SHP77 (cell line): Measurements from ENCODE around the gene PMM1.
"Not testable (repeated sequence)": the region's sequence is repeated elsewhere in the genome, so short reads cannot be mapped to it uniquely, and the experiment has no call there.

ENCODE experiments used
- DNase-seq, 2 experiments: peaks; one replicate each; lab custom pipeline; 2025; lab: John Stamatoyannopoulos, UW

The PMM1 gene

GRCh38 chr22:41563051-41563711 lies 26.5 kb downstream of the PMM1 start:
- DNase-seq: no peak

DNA sequence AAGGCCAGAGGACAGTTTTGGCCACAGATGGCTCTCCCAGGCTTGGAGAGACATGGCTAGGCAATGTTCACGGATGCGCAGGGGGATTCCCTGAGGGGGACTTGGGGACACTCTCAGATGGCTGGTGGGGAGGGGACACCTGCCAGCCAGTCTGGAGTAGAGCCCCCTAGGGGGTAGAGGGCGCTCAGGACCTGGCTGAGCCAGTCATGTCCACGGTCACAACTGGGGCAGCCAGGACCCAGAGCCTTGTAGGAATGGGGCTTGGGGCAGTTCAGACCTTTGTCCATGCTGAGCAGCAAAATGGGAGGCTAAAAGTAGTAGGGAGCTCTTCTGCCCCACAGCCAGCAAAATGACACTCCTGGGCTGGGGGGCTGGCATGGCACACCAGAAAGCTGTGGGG lies 27.2 kb downstream of the PMM1 start:
- DNase-seq: no peak

- no peak for DNase-seq
These were observed 27.9 kb downstream of the PMM1 start for GRCh38 chr22:41561788-41562187.

DNA sequence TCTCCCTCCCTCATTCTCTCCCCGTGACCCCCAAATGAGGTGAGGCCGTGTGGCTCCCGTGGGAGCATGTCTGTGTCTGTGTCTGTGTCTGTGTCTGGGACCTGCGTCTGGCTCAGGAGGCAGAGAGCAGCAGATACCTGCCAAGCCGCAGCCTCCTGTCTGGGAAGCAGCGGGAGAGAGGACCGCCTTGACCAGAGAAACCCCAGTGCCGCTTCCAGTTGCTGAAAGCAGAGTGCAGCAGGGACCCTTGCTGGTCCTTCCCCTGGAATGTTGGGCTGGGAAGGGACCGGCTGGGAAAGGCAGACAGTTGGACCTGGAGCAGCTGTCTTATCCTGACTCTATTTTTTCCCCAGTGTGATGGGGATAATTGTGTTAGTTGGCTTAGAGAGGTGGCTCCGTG lies 28.3 kb downstream of the PMM1 start:
- no peak for DNase-seq

DNA sequence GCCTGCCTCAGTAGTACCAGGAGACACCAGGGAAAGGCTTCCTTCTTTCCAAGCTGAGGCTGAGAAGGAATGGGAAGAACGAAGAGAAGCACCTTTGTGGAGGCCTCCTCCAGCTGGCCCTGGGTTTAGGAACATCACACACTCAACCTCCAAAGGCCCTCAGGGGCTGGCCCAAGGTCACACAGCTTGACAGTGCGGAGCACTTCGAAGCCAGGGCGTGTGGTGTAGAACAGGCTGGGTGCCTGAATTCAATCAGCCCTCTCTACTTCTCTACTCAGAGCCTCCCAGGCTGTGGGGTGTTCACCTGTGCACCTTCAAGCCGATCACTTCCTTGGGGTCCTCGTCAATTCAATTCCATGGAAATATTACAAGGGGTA lies 29.6 kb downstream of the PMM1 start:
- no peak for DNase-seq

DNA sequence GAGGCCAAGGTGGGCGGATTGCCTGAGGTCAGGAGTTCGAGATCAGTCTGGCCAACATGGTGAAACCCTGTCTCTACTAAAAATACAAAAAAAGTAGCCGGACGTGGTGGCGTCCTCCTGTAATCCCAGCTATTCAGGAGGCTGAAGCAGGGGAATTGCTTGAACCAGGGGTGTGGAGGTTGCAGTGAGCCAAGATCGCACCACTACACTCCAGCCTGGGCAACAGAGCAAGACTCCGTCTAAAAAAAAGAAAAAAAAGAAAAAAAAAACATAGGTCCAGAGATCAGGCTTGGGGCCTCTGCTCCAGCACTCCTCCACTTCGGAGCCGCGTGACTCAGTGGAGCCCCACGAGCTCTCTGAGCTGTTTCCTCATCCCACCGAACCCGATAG lies 31.4 kb downstream of the PMM1 start:
- DNase-seq: not testable (repeated sequence)

- DNase-seq: peak; percentile 45 to 50
These were observed 32.0 kb downstream of the PMM1 start for GRCh38 chr22:41557401-41558240.

- DNase-seq: no peak
These were observed 33.1 kb downstream of the PMM1 start for GRCh38 chr22:41556561-41556960.

DNA sequence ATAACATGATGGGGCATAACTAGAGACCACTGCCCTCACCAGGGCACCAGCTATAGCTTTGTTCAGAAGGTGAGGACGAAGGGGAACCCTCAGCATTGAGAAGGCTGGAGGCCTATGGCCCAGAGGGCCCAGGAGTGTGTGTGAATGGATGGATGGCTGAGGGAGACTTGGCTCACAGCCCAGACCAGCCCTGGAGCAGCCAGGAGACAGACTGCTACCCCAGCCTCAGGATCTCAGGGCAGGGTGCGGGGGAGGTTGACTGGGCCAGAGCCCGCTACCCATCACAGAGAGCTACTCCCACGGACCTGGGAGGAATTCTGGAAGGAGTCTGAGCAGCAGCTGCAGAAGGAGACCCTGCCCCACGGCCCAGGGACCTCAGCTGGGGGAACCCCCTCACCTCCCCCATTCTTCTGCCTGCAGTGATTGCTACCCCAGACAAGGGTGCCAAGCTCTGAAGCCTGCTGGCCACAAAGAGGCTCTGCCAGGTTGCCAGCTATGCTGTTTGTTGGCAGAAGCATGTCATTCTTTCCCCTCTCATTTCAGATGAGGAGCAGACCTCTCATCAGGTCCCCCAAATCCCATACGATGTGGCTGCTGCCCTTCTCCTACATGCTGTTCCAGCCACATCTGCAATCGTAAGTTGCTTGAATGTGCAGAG lies 34.2 kb downstream of the PMM1 start:
- peak in 1 of 2 experiments; percentile 23 for DNase-seq

- peak in 1 of 2 experiments; percentile 22 for DNase-seq
These were observed 37.6 kb downstream of the PMM1 start for GRCh38 chr22:41551877-41552582.

DNA sequence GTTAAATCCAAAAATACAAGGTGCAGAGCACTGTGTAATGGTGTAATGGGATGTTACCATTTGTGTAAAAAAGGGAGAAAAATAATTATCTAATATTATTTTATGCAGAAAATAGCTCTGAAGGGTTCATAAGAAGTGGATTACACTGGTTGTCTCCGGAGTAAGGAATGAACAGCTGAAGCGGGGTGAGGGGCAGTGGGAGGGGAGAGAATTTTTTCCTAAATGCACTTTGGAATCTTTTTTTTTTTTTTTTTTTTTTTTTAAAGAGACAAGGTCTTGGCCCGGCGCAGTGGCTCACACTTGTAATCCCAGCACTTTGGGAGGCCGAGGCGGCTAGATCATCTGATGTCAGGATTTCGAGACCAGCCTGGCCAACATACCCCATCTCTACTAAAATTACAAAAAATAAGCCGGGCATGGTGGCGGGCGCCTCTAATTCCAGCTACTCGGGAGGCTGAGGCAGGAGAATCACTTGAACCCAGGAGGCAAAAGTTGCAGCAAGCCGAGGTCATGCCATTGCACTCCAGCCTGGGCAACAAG lies 38.6 kb downstream of the PMM1 start:
- DNase-seq: no peak

GRCh38 chr22:41548830-41549211 lies 40.8 kb downstream of the PMM1 start:
- DNase-seq: no peak

- no peak for DNase-seq
These were observed 44.8 kb downstream of the PMM1 start for GRCh38 chr22:41544671-41545476.

DNA sequence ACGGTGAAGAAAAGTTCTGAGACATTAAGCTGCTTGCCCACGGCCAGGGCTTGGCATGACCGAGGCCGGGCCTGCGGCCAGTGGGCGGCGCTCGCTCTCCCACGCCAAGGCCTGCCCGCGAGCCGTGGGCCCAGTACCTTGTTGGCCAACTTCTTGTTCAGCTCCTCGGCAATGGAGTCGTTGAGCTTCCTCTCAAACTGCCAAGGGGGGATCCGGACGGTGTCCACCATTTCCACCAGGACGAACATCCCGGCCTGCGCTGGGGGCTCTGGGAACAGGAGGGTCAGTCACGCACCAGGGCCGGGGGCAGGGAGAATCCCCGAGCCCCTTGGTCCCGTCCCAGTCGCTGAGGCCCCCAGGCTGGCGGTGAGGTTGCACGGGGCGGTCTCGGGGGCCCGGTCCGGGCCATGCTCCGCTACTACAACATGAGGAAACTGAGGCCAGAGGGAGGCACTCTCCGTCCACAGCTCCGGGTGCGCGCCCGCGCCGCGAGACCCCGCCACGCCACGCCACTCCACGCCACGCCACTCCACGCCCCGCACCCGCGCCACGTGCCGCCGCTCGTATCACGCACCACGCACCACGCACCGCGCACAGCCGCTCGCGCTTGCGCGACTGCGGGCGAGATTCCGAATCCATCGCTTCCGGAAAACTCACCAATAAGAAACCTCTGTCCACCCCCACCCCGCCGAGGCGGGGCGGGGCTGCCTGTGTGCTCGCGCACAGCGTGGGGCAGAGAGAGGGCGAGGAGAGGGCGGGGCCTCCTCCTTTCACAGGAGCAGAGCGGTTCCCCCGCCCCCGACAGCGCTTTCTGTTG lies 45.6 kb downstream of the PMM1 start, which contains the start of gene POLR3H:
Gene POLR3H, minus strand, starts transcription at position 617 of the 817 bp plus-strand sequence. Its CDS starts 369 bp downstream, at position 248.
- peak; percentile 96 to 98 for DNase-seq

DNA sequence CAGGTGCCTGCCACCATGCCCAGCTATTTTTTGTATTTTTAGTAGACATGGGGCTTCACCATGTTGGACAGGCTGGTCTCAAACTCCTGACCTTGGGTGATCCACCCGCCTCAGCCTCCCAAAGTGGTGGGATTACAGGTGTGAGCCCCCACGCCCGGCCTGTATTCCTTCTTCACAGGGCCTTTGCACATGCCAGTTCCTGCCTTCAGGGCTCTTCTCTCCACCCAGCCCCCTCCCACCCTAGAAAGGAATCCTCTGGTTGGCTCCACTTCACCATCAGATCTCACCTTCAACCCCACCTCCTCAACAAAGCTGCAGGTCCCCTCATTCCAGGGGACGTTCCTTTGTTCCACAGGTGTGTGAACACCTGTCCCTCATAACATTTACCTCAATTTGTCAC lies 47.4 kb downstream of the PMM1 start:
- no peak for DNase-seq

GRCh38 chr22:41541484-41541883 lies 48.2 kb downstream of the PMM1 start:
- DNase-seq: no peak

DNA sequence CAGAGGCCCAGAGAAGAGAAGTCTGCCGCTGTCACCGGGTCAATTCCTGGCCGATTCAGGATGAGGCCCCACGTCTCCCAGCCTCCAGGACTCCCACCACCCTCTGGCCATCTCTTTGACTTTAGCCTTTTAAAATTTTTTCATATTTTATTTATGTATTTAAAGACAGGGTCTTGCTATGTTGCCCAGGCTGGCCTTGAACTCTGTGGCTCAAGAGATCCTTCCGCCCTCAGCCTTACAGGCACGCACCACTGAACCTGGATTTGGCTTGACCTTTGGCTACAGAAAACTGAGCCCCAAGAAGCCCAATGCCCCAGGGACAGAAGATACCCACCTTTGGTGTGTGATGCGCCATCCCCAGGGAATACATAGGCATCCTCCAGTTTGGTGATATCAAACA lies 49.3 kb downstream of the PMM1 start:
- DNase-seq: no peak

- no peak for DNase-seq
These were observed 49.7 kb downstream of the PMM1 start for GRCh38 chr22:41540006-41540315.

DNA sequence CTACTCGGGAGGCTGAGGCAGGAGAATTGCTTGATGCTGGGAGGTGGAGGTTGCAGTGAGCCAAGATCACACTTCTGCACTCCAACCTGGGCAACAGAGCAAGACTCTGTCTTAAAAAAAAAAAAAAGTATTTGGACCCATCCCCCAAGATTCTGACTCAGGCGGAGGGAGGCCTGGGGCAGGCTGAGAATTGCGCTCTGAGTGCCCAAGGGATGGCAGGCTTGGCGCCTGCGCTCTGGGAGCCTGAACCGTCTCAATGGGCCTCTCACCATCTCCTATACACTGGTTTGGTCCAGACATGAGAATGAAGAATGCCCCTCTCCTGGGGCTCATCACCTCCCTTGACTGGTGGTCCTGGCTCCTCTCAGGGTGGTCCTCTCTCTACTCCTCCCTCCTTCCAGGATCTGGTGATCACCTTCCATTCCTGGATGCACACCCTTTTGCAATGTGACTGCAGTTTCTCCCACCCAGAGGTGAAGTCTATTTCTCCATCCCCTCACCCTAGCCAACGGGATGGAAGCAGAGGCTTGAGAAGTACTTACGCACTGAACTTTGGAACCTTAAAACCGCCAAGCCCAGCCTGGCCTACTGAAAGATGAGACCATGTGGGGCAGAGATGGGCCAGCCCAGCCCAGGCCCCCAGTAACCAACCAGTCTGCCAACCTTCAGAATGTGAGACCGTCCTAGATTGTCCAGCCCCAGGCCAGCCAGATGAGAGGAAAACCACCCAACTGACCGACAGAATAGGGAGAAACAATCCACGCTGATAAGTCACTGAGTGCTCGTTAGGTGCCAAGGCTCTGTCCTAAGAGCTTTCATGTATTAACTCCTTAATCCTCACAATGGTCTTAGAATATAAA lies 50.3 kb downstream of the PMM1 start:
- no peak for DNase-seq
